ACHN (cell line): ENCODE results near the gene SLC6A1.

Experiments used
- DNase-seq: peaks from one replicate; pipeline ENCODE4 v3.0.0-alpha.2; 2015
- in situ Hi-C: cut with HindIII; loops from 2 replicates; pipeline ENCODE4 v1.10.0; 2017; ENCODE audit warnings: low sequenced_read_pairs, low pct_ligation_motif_present, low pct_unique_long_range_greater_than_20kb

The SLC6A1 gene

DNA sequence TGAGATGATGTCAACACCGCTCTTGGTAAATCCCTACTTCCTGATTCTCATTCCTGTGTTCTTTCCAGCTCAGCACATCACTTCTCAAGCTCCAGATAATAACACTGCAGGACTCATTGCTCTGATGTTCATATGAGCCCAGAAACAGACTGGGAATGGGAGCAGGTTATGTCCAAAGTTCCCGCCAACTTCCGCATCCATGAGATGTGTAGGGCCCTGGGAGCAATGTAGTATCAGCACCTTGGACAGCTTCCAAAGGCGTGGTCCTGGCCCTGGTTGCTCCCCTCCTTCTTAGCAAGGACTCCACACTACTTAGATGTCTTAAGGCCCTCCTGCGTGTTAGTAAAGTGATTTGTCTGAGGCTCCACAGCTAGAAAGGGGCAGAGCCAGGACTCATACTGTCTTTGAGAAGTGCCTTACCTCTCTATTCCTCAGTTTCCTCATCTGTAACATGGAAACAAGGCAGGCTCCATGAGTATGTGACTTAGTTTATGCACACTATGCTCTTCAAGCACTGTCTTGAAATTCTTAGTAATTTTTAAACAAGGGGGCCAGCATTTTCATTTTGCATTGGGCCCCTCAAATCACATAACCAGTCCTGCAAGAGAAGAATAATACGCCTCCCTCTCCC is 27.9 kb upstream of the SLC6A1 start:
- in situ Hi-C loops, result no loop called here
- DNase-seq, result peak; percentile 32

DNA sequence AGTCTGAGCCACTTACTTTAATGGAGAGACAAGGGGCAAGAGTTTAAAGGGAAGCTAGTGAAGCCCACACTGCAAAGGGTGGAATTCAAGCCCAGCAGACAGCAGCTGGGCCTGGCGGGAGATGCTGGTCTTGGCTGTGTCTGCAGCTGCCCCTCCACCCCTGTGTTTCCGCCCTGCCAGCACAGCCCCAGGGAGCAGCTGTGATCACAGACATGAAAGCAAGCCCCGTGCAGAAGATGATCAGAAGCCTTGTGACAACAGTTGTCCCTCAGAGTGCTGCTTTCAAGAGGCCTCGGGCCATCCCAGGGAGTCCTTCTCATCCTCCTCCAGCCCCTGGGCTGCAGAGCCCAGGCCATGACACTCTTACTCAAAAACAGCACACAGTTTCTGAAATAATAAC is 24.1 kb upstream of the SLC6A1 start:
- DNase-seq, result no peak
- in situ Hi-C loops, result no loop called here

DNA sequence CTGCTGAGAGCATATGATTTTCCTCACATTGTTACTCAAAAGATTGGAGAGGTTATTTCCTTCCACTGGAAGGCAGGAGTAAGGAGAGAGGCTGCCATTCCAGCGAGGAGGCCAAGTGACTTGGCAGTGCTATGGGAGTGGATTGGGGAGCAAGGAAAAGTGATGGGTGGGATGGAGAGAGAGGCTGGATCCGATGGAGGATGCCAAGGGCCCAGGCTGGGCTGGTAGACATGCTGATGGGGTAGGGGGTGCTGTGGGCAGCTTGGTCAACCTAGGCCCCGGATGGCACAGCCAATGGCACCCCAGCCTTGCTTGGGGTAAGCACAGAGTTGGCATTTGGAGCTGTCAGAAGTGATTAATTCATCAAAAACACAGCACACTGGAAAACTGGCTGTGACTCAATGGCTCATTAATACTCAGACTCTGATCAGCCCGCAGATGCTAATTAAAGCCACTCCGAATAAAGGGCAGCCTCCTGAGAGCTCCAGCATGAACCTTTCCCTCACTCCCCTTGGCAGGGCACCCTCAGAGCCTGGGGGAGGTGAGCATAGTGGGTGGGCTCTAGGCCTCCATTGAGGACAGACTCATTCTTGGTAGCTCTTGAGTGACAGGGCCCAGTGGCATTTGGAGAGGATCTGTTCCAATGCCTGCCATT is 22.1 kb upstream of the SLC6A1 start:
- DNase-seq, result no peak
- in situ Hi-C loops, result no loop called here

DNA sequence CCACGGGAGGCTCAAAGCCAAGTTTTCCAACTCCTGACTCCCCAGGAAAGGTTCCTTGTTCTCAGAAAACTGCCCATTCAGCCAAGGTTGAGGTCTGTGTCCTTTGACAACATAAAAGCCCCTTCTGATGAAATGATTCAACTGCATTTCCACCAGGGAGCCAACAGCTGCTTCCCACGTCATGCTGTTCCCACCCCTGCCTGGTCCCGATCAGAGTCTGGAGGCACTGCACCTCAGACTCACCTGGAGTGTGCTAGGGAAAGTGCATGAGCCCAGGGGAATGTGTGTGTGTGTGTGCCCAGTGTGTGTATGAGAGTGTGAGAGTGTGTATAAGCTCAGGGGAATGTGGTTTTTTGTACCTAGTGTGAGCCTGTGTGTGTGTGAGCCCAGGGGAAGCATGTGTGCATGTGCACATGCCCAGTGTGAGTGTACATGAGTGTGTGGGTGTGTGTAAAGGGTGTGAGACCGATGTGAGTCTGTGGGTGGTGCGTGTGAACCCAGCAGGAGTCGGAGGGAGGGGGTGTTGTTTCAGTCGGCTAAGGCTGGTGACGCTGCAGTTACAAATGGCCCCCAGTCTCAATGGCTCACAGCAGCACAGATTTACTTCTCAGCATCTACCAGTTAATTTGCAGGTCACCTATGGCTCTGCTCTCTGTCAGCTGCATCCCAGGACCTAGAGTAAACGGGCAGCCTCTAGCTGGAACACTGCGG is 20.3 kb upstream of the SLC6A1 start:
- in situ Hi-C loops, result no loop called here
- no peak for DNase-seq

DNA sequence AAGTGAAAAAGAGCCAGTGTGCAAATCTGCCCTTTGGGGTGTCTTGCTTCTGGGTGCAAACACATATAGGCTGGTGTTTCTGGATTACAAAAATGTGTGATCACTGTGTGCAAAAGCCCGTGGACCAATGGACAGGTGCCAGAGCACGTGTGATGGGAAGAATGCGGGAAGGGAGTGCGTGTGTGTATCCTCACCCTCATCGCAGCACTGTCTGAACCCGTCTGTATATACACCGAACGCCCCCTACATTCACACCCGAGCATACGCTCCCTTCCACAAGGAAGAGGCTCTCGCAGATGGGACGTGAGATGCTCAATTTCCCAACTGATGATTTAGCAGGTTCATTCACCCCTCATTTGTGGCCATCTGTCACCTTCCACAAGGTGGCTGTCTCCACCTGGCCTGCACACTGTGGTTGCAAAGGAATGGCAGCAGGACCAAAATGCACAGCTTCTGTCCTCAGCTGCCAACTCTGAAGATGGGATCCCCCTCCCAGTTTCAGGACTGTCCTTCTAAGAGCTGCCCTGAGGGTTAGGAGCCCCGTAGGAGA is 19.4 kb upstream of the SLC6A1 start:
- in situ Hi-C loops, result no loop called here
- no peak for DNase-seq

DNA sequence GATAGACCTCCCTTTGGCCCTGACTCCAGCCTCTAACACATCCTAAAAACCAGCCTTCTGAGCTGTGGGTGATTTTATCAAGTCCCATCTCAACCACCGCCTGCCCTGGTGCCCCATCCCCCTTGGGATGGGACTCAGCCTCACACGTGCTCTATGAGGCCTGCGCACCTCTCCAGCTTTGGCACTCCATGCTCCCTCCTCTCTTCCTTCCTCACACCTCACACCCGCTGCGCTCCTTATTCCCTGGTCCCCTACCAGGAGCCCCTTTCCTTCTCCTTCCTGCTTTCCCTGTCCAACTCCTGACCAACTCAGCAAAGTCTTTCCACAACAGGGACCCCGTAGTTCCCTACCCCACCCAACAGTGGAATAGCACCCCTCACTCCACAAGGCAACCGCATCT is 18.4 kb upstream of the SLC6A1 start:
- no peak for DNase-seq
- in situ Hi-C loops, result no loop called here

DNA sequence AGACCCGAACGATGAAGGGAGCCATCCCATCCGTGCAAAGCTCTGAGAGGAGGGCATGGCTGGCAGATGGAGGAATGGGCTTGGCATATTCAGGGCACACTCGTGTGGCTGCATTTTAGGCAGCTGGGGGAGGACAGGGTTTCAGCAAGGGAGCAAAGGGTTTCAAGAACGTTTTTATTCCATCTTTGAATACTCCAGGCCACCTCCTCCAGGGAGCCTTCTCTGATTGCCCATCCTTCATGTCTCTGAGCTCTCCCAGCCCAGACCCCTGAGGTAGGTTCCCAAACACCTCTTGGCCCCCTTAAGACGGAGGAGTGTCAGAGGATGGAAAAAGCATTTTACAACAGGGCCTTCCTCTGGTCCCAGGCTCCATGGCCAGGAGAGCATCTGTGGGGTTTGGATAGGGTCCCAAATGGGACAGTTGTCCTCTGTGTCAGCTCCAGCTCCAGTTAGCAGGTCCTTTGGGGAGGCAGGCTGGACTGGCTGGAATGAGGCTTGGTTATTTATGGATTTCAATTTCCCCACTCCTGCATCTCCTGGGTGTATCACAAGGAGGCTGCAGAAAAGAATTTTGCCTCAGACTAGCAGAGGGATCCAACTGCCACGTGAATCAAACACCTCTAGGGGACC is 17.7 kb upstream of the SLC6A1 start:
- no peak for DNase-seq
- in situ Hi-C loops, result no loop called here

DNA sequence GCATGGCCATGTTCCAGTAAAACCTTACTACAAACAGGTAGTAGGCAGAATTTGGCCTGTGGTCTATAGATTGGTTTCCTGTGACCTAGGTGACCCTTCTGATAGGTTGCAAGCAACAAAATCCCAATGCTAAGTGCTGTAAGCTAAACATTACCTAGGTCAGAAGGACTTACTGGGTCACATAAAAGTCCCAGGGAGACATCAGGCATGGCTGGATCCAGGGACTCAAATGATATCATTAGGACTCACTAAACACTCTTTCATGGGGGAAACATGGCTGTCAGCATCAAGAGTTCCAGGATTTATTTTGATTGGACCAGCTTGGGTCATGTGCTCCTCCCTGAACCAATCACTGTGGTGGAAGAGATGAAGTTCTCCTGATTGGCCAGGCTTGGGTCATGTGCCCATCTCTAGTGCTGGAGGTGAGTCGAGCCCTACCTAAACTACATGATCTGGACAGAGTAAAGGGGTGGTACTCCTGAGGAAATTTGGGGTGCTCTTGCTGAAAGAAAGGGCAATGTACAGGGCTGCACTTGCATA is 16.8 kb upstream of the SLC6A1 start:
- no peak for DNase-seq
- in situ Hi-C loops, result no loop called here

DNA sequence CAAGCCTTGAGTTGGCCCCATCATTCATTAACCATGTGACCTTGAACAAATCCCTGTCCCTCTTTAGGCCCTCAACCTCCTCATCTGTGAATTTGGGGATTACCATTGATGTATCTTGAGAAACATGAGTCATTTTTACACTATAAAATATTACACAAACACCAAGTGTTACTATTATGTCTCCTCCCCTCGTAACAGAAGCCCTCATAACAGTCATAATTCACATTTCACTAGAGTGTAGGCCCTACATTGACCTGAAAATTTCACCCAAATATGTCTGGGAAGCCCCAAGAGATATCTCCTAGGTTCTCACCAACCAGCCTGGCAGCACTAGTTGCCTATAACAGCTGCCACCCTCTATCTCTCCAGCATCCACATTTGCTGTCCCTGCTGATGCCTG is 15.8 kb upstream of the SLC6A1 start:
- no peak for DNase-seq
- in situ Hi-C loops, result no loop called here

DNA sequence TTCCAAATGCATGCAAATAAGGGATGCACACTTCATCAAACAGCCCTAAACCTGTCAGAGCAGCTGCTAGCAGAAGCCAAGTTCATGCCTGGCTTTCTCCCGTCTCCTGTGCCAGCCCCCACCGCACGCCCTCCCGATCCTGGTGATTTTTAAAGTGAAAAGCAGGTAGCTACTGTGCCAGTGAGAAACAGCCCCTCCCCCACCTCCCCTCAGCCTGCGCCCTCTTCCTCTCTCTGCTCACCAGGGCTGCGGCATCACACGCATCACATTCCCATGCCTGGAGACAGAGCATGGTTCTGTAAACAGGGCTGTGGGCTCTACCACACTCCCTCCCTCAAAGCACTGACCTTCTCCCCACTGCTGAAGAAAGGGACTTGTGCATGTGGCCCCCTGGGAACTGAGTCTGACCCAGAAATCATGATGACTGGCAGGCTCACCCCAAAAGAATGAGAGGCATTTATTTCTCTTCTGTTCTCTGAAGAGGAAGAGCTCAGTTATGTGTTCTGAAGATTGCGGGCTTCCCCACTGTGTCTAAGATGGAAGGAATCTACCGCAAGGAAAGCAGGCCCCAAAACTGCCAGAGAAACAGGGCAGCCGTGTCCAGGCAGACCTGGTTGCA is 14.5 kb upstream of the SLC6A1 start:
- in situ Hi-C loops, result no loop called here
- no peak for DNase-seq

DNA sequence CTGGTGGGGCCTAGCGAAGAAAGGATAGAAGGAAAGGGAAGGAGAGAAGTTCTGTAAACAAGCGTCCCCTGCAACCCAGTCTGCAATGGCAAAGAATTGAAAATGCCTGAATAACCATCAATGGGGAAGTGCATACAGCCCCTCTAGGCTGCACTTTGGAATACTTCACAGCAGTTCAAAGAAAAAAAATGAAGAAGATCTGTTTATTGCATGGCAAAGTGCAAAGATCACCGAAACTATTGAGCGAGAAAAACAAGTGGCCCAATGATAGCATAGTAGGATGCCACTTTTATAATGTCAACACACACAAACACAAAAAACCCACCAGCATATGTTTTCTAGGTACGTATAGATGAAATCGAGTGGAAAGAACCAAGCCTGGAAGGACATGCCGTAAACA is 13.6 kb upstream of the SLC6A1 start:
- in situ Hi-C loops, result no loop called here
- no peak for DNase-seq

DNA sequence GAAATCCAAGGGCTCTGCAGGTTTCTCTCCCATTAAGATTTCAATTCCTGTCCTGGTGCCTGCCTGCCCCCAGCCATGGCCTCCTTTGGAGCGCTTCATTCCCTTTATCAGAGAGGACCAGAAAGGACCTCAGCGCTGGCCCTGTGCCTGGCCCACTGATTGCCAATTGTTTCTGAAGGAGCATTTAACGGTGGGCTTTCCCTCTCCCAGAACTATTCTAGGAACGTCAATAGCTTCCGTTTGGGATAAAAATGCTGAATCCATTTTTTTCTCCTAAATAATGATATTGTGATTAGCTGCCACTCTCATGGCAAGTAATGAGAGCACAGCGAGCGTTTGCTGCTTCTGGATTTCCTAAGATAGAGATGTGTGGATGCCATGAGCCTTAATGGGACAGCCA is 12.2 kb upstream of the SLC6A1 start:
- no peak for DNase-seq
- in situ Hi-C loops, result no loop called here

DNA sequence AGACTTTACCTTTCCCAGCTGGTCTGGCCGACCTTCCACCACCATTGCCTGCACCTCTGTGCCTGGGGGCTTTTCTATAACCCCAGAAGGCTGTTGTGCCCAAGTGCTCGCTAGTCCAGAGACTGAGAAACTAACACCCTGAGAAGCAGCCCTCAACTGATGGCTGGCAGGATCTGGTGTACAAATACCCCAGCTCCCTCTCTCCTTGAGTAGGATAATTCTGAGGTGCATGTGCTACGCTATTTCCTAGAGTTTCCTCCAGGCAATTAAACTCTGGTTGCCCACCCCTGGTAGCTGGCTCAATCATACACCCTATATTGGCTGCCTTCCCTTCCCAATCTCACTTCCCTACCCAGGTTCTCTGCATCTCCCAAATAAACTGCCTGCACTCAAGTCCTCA is 11.5 kb upstream of the SLC6A1 start:
- DNase-seq, result no peak
- in situ Hi-C loops, result no loop called here

DNA sequence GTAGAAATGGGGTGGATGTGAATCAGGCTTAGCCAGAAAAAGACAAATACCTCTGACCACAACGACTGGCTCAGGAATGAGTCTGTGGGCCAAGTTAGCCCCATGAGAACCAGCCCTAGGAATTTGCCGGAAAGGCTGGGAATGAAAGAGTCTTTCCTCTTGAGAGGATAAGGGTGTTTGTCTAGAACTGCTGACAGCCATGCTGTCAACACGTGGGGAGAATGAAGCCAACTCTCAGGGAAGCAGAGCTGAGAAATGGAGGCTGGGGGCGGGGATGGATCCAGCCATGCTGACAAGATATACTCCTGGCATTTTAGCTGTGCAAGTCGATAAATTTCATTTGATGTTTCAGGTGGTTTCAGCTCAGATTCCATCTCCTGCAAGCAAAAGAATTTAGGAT is 10.6 kb upstream of the SLC6A1 start:
- no peak for DNase-seq
- in situ Hi-C loops, result no loop called here

DNA sequence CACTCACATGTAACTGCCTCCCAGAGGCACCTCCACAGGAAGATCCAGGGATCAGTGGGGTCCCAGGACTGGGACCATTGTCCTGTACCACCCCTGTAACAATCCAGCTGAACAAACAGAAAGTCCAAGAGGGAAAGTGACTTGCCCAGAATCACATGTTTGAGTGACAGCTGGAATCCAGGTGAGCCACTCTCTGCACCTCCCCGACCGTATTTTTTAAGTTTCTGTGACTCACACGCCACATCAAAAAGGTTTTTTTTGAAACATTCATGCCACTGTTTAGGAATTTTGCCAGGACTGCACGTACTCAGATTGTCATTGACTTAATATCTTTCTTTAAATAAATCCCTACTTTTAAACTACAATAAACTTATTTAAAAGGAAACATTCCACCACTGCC is 9.8 kb upstream of the SLC6A1 start:
- no peak for DNase-seq
- in situ Hi-C loops, result no loop called here

DNA sequence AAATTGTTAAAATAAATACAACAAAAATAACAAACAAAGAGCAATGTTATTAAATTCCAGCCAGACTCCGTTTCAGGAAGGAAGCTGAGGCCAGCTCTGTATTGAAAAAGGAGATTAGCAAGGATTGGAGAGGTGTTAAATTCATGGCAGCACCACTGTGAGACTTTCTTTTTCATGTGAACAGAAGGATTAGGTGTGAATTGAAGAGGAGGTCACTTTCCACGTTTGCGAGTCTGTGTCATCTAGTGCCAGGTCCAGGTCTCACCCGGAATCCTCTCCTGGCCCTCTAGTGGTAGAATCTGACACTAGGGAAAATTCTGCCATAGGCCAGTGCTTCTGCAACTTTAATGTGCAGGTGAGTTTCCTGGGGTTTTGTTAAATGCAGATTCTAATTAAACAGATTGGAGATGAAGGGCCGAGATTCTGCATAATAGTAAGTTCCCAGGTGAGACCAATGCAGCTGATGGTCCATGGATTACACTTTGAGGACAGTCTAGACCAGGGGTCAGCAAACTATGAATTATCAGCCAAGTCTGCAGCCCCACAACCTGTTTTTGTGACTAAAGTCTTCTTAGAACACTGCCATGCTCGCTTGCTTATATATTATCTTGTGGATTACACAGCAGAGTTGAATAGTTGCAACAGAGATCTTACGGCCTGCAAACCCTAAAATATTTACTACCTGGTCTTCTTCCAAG is 9.2 kb upstream of the SLC6A1 start:
- in situ Hi-C loops, result no loop called here
- peak; percentile 49 for DNase-seq

DNA sequence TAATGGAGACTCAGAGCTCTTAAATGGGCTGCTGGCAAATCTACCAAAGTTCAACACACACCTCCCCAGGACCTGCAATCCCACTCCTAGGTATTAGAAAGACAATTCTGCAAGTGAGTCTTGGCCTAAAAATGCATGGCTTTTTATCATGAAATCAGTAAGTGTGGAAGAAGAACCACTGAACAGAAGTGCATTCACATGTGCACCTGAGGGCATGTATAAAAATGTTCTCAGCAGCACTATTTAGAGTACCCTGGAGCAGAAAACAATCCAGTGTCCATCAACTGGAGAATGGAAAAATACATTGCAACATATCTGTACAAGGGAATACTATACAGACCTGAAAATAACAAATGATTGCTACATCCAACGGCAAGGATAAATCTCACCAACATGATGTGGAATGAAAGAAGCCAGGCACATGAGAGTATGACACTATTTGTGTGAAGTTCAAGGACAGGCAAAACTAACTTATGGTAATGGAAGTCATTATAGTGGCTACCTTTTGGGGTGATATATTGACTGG is 8.1 kb upstream of the SLC6A1 start:
- in situ Hi-C loops, result no loop called here
- no peak for DNase-seq

DNA sequence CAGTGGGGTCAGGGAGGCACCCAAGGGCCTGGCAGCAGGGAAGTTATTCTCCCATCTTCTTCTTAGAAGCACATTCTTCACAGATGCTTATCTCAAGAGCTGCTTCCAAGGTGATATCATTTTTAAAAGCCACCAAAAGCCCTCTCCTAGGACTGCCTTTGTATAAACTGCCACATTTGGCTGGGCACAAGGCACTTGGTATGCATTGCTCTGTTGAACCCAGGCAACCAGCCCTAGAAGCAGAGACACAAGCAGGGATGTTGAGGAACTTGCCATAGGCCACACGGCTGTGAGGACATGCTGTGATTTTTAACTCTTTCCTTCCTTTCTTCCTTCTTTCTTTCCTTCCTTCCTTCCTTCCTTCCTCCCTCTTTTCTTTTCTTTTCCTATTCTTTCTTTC is 7.4 kb upstream of the SLC6A1 start:
- in situ Hi-C loops, result no loop called here
- DNase-seq, result no peak
